Measurements from ENCODE around the gene MAEA.
"Not testable (repeated sequence)": the region's sequence is repeated elsewhere in the genome, so short reads cannot be mapped to it uniquely, and the experiment has no call there.

The MAEA gene

GRCh38 chr4:1321946-1322650 lies 32.4 kb downstream of the MAEA start:
- DNase-seq (ENCODE audit: low read depth) = no peak

- no peak for DNase-seq (ENCODE audit: low read depth)
Observed at GRCh38 chr4:1323280-1323634, 33.6 kb downstream of the MAEA start.

GRCh38 chr4:1323635-1324442 lies 34.1 kb downstream of the MAEA start:
- peak; percentile 96 for DNase-seq (ENCODE audit: low read depth)

- DNase-seq (ENCODE audit: low read depth) = not testable (repeated sequence)
Observed at GRCh38 chr4:1324443-1325175, 34.9 kb downstream of the MAEA start.

GRCh38 chr4:1325176-1325480 lies 35.4 kb downstream of the MAEA start:
- DNase-seq (ENCODE audit: low read depth) = no peak

GRCh38 chr4:1325681-1326635 lies 36.3 kb downstream of the MAEA start:
- DNase-seq (ENCODE audit: low read depth) = no peak

- no peak for DNase-seq (ENCODE audit: low read depth)
Observed at GRCh38 chr4:1326751-1327525, 37.2 kb downstream of the MAEA start.

GRCh38 chr4:1327526-1328266 lies 38.0 kb downstream of the MAEA start:
- DNase-seq (ENCODE audit: low read depth) = no peak

GRCh38 chr4:1328267-1329155 lies 38.8 kb downstream of the MAEA start:
- DNase-seq (ENCODE audit: low read depth) = no peak

GRCh38 chr4:1329408-1330371 lies 40.0 kb downstream of the MAEA start:
- DNase-seq (ENCODE audit: low read depth) = peak; percentile 17

- no peak for DNase-seq (ENCODE audit: low read depth)
Observed at GRCh38 chr4:1330761-1331590, 41.3 kb downstream of the MAEA start.

GRCh38 chr4:1331591-1332353 lies 42.1 kb downstream of the MAEA start:
- DNase-seq (ENCODE audit: low read depth) = no peak

- no peak for DNase-seq (ENCODE audit: low read depth)
Observed at GRCh38 chr4:1332686-1333085, 43.0 kb downstream of the MAEA start.

- no peak for DNase-seq (ENCODE audit: low read depth)
Observed at GRCh38 chr4:1333256-1333655, 43.6 kb downstream of the MAEA start.

- not testable (repeated sequence) for DNase-seq (ENCODE audit: low read depth)
Observed at GRCh38 chr4:1333851-1334578, 44.3 kb downstream of the MAEA start.

GRCh38 chr4:1334579-1334895 lies 44.8 kb downstream of the MAEA start:
- DNase-seq (ENCODE audit: low read depth) = no peak

Data from fibroblast of gingiva (primary cell).